Measurements from ENCODE around the gene C15orf62. TPM values are rescaled to one million over a fixed set of nuclear protein-coding genes. Genes with fewer than 3 reads are reported as not detected.

C15orf62 gene
- polyA plus RNA-seq, 1 donor (not counting 4 experiments of a cell fraction or from before 2014, with no cell fraction given): 0.14 TPM

DNA sequence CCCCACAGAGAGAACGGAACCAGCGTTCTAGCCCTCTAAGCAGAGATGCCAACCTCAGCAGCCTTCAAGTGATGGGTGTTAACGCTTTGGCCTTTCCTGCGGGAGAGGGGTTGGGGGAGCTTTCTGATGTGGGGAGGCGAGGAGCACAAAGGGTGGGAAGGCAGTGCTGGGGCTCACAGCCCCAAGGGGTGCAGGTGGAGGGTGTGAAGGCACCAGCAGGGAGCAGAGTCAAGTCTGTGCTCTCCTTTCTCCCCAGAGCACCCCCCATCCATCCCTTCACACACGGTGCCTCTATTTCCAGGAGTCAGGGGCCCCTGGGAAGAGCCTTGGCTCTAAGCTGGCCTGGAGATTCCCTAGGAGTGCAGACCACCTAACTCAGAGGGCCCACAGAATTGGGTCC is 4.1 kb downstream of the C15orf62 start:
- Histone ChIP-seq H3K4me3 (ENCODE audit: control insufficient read depth in 2 of 3, extremely low read depth in 1 of 3, insufficient read depth in 2 of 3, low read depth in 1 of 3, low read length in 3 of 3) (no peak overlapping the region), H3K9ac (ENCODE audit: control insufficient read depth, extremely low read depth, insufficient read depth, low read length) (no peak overlapping the region), H3K79me2 (ENCODE audit: control insufficient read depth, insufficient read depth, low read length) (no peaks in the 10 kb centered on the region), H3K9me3 (ENCODE audit: control insufficient read depth, low read depth, low read length) (no peaks in the 10 kb centered on the region), H3K27ac (ENCODE audit: control insufficient read depth, insufficient read depth, low read length) (no peak overlapping the region), H4K20me1 (ENCODE audit: control insufficient read depth, extremely low read depth, insufficient read depth, low read length) (no peaks in the 10 kb centered on the region), H2AFZ (ENCODE audit: control insufficient read depth, low read length) (no peak overlapping the region), H3K4me2 (ENCODE audit: control insufficient read depth, extremely low read depth, insufficient read depth, low read depth, low read length) (no peak overlapping the region), H3K36me3 (ENCODE audit: control insufficient read depth in 2 of 2, extremely low read depth in 1 of 2, insufficient read depth in 2 of 2, low read length in 2 of 2) (peaks cover 32 to 33% of the 10 kb centered on the region in 2 experiments), H3K9me1 (ENCODE audit: control insufficient read depth, extremely low read depth, insufficient read depth, low read length) (no peaks in the 10 kb centered on the region), H3K4me1 (ENCODE audit: control insufficient read depth, extremely low read depth, insufficient read depth, low read length) (peaks cover 30% of the 10 kb centered on the region), H3K27me3 (ENCODE audit: control insufficient read depth, extremely low read depth, insufficient read depth, low read length) (no peaks in the 10 kb centered on the region)
- FAIRE-seq (no peak), DNase-seq (ENCODE audit: low read depth, low spot score) (no peak)
- no peak for TF ChIP-seq EZH2 (IDR thresholded peaks at IDR 0.05; ENCODE audit: low read length)
- TF ChIP-seq, protein P1, sequence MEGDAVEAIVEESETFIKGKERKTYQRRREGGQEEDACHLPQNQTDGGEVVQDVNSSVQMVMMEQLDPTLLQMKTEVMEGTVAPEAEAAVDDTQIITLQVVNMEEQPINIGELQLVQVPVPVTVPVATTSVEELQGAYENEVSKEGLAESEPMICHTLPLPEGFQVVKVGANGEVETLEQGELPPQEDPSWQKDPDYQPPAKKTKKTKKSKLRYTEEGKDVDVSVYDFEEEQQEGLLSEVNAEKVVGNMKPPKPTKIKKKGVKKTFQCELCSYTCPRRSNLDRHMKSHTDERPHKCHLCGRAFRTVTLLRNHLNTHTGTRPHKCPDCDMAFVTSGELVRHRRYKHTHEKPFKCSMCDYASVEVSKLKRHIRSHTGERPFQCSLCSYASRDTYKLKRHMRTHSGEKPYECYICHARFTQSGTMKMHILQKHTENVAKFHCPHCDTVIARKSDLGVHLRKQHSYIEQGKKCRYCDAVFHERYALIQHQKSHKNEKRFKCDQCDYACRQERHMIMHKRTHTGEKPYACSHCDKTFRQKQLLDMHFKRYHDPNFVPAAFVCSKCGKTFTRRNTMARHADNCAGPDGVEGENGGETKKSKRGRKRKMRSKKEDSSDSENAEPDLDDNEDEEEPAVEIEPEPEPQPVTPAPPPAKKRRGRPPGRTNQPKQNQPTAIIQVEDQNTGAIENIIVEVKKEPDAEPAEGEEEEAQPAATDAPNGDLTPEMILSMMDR (optimal IDR thresholded peaks at IDR 0.05 in 1 of 3, IDR thresholded peaks at IDR 0.05 in 1 of 3, conservative IDR thresholded peaks at IDR 0.05 in 1 of 3; ENCODE audit: extremely low read depth in 1 of 3, insufficient read depth in 2 of 3, low read length in 3 of 3): no peak
- dilution Hi-C loops (cut with MboI; ENCODE audit: extremely low pct_ligation_motif_present, low sequenced_read_pairs): no loop called here

DNA sequence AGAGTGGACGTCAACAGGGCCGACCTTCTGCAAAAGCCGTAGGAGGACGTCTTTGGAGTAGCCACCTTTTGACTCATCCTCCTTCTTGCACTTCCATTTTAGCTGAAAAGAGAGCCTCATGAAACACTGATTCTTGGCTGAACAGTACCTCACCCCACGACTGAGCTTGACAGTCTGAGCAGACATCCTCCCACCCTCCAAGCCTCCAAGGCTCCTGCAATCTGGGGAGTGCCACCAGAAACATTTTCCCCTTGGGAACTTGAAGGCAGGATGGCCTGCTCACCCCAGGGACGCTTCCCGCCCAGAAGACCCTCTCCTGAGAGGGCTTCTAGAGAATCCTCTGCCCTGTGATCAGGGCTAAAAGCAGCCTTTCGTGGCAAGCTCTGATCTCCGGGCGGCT is 5.2 kb downstream of the C15orf62 start:
- dilution Hi-C loops (cut with MboI; ENCODE audit: extremely low pct_ligation_motif_present, low sequenced_read_pairs): no loop called here
- H3K36me3 ChIP-seq (ENCODE audit: control insufficient read depth in 2 of 2, extremely low read depth in 1 of 2, insufficient read depth in 2 of 2, low read length in 2 of 2): peaks cover 36 to 44% of the 10 kb centered on the region in 2 experiments
- FAIRE-seq: no peak

More for the DNA sequence above, 5.2 kb downstream of the C15orf62 start:
- Histone ChIP-seq H4K20me1 (ENCODE audit: control insufficient read depth, extremely low read depth, insufficient read depth, low read length) (no peaks in the 10 kb centered on the region), H3K9ac (ENCODE audit: control insufficient read depth, extremely low read depth, insufficient read depth, low read length) (no peak overlapping the region), H3K79me2 (ENCODE audit: control insufficient read depth, insufficient read depth, low read length) (no peaks in the 10 kb centered on the region), H3K4me2 (ENCODE audit: control insufficient read depth, extremely low read depth, insufficient read depth, low read depth, low read length) (no peak overlapping the region), H2AFZ (ENCODE audit: control insufficient read depth, low read length) (no peak overlapping the region), H3K27ac (ENCODE audit: control insufficient read depth, insufficient read depth, low read length) (no peak overlapping the region), H3K27me3 (ENCODE audit: control insufficient read depth, extremely low read depth, insufficient read depth, low read length) (no peaks in the 10 kb centered on the region), H3K4me1 (ENCODE audit: control insufficient read depth, extremely low read depth, insufficient read depth, low read length) (peaks cover 18% of the 10 kb centered on the region), H3K9me1 (ENCODE audit: control insufficient read depth, extremely low read depth, insufficient read depth, low read length) (no peaks in the 10 kb centered on the region), H3K9me3 (ENCODE audit: control insufficient read depth, low read depth, low read length) (no peaks in the 10 kb centered on the region), H3K4me3 (ENCODE audit: control insufficient read depth in 2 of 3, extremely low read depth in 1 of 3, insufficient read depth in 2 of 3, low read depth in 1 of 3, low read length in 3 of 3) (no peak overlapping the region)
- no peak for DNase-seq (ENCODE audit: low read depth, low spot score)
- TF ChIP-seq EZH2 (IDR thresholded peaks at IDR 0.05; ENCODE audit: low read length): no peak
- TF ChIP-seq, protein P1 (optimal IDR thresholded peaks at IDR 0.05 in 1 of 3, IDR thresholded peaks at IDR 0.05 in 1 of 3, conservative IDR thresholded peaks at IDR 0.05 in 1 of 3; ENCODE audit: extremely low read depth in 1 of 3, insufficient read depth in 2 of 3, low read length in 3 of 3): no peak
